ENCODE results near the gene FAM170B. TPM values are rescaled to one million over a fixed set of nuclear protein-coding genes. Genes with fewer than 3 reads are reported as not detected.

Gene FAM170B
- total and polyA plus RNA-seq, 2 experiments from 2014 or later, result not detected

DNA sequence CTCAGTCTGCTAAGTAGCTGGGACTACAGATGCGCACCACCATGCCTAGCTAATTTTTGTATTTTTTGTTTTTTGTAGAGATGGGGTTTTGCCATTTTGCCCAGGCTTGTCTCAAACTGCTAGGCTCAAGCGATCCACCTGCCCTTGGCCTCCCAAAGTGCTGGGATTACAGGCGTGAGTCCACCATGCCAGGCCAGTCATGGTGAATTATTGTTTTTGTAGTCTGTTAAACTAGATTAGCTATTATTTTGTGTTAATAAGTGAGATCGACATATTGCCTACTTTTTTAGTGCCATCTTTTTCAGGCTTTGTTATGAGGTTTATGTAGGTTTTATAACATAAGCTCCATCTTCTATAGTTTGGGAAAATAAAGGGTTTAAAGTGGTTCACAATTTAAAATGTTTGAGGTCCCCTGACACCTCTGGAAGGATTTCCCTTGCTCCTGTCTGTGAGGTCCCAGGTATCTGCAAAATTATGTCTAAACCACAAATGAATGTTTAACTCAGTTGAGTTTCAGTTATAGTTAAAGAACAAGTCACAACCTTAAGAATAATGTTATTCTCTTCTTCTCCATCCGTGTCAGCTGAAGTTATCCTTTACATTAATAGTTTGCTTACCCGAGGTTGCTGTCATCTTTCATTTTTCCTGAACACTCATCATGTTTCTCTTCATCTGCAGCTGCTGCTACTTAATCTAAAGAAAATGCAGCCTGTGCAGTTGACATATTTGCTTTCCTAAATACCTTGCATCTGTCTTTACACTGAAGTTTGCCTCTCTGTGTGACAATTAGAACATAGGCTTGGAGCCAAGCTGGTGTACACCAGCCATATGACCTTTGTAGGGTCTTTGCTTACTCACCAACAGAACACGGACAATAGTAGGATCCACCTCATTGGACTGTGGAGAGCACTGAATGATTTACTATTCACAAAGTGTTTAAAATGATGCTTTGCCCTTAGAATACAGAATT, 9.6 kb downstream of the FAM170B start:
- DNase-seq (ENCODE audit: low read depth in 1 of 2, low spot score in 1 of 2), result no peak
- Histone ChIP-seq H3K36me3 (no peaks in the 10 kb centered on the region), H3K27me3 (no peaks in the 10 kb centered on the region), H3K4me3 (no peak overlapping the region), H3K9me3 (ENCODE audit: low read depth) (no peaks in the 10 kb centered on the region), H3K27ac (no peak overlapping the region), H3K4me1 (ENCODE audit: low read depth) (peaks cover 7% of the 10 kb centered on the region)
- no peak for TF ChIP-seq CTCF (IDR thresholded peaks at IDR 0.05; ENCODE audit: low read depth, low read length)

- no peak for TF ChIP-seq CTCF (IDR thresholded peaks at IDR 0.05; ENCODE audit: low read depth, low read length)
- Histone ChIP-seq H3K27me3 (no peaks in the 10 kb centered on the region), H3K4me1 (ENCODE audit: low read depth) (peaks cover 5% of the 10 kb centered on the region), H3K27ac (no peak overlapping the region), H3K9me3 (ENCODE audit: low read depth) (no peaks in the 10 kb centered on the region), H3K36me3 (no peaks in the 10 kb centered on the region), H3K4me3 (no peak overlapping the region)
- DNase-seq (ENCODE audit: low read depth in 1 of 2, low spot score in 1 of 2), result no peak
Observed at GRCh38 chr10:49120911-49121310, 12.9 kb downstream of the FAM170B start.

GRCh38 chr10:49119746-49120145, 14.1 kb downstream of the FAM170B start:
- Histone ChIP-seq H3K4me1 (ENCODE audit: low read depth) (peaks cover 5% of the 10 kb centered on the region), H3K36me3 (no peaks in the 10 kb centered on the region), H3K27me3 (no peaks in the 10 kb centered on the region), H3K4me3 (no peak overlapping the region), H3K27ac (no peak overlapping the region), H3K9me3 (ENCODE audit: low read depth) (no peaks in the 10 kb centered on the region)
- TF ChIP-seq CTCF (IDR thresholded peaks at IDR 0.05; ENCODE audit: low read depth, low read length), result no peak
- no peak for DNase-seq (ENCODE audit: low read depth in 1 of 2, low spot score in 1 of 2)

DNA sequence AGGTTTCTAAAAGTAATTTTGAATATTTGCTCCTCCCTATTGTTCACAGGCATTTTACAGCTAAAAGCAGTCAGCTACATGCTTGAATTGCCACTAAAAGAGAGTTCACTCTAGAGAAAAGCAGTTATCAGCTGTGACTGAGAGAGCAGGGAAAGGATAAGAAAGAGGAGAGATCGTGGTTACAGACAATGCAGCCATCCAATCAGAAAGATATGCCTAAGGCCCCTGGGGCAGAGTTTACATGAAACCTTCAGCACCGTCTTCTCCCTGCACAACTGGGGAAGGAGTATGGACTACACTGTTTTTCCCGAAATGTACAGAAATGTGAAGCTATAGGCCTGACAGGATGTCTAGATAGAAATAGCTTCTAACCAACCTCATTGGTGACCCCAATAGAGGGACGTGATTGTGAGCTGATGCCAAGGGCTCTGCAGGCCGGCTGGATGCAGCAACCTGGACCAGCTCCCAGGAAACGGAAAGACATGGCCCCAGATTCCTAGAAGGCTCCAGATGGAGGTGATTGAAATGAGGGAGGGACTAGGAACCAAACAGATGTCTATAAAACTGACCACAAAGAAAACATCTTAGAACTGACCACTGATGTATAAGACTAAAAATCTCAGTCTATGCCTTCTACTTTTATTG, 15.3 kb downstream of the FAM170B start:
- Histone ChIP-seq H3K4me3 (no peak overlapping the region), H3K9me3 (ENCODE audit: low read depth) (no peaks in the 10 kb centered on the region), H3K27ac (no peak overlapping the region), H3K27me3 (no peaks in the 10 kb centered on the region), H3K4me1 (ENCODE audit: low read depth) (peaks cover 10% of the 10 kb centered on the region), H3K36me3 (no peaks in the 10 kb centered on the region)
- DNase-seq (ENCODE audit: low read depth in 1 of 2, low spot score in 1 of 2), result peak in 1 of 2 donors; percentile 20
- no peak for TF ChIP-seq CTCF (IDR thresholded peaks at IDR 0.05; ENCODE audit: low read depth, low read length)

GRCh38 chr10:49117376-49118070, 16.3 kb downstream of the FAM170B start:
- no peak for DNase-seq (ENCODE audit: low read depth in 1 of 2, low spot score in 1 of 2)
- H3K36me3 ChIP-seq, result no peaks in the 10 kb centered on the region
- no peaks in the 10 kb centered on the region for H3K9me3 ChIP-seq (ENCODE audit: low read depth)
- no peaks in the 10 kb centered on the region for H3K27me3 ChIP-seq
- peaks cover 10% of the 10 kb centered on the region for H3K4me1 ChIP-seq (ENCODE audit: low read depth)
- no peak for TF ChIP-seq CTCF (IDR thresholded peaks at IDR 0.05; ENCODE audit: low read depth, low read length)
- H3K4me3 ChIP-seq, result no peak overlapping the region
- H3K27ac ChIP-seq, result no peak overlapping the region
